Measurements from ENCODE around the gene ARPP21.

Gene ARPP21

GRCh38 chr3:35677797-35678196 lies 38.5 kb downstream of the ARPP21 start:
- DNase-seq = no peak

GRCh38 chr3:35678643-35679161 lies 39.4 kb downstream of the ARPP21 start:
- no peak for DNase-seq

DNA sequence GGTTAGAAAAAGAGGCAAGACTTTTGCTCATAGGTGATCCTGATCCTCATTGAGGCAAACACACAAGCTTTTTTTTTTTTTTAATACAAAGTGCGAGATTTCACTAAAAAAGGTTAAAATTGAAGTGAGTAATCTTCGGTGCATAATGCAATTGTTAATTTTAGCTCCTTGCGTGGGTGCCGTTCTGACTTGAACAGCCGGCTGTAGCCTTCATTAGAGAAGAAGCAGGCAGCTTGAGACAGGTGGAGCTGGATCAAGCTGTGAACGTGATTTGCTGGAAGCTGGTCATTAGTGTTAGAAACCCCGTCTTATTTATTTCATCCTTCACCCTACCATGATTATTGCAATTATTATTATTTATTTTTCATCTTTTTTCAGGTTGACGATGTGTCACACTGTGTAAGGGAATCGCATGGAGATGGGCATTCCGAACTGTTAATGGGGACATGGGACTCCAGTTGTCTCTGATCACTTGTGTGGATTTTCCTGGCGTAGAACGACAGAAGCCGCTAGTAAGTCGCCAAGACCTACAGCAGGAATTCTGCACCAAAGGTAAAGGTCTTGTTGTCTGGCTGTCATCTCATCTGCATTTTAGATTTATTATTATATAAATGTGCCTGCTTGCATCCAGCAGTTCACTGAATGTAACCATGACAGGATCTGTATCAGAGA lies 40.2 kb downstream of the ARPP21 start:
- no peak for DNase-seq

GRCh38 chr3:35680866-35681650 lies 41.7 kb downstream of the ARPP21 start:
- DNase-seq = no peak

DNA sequence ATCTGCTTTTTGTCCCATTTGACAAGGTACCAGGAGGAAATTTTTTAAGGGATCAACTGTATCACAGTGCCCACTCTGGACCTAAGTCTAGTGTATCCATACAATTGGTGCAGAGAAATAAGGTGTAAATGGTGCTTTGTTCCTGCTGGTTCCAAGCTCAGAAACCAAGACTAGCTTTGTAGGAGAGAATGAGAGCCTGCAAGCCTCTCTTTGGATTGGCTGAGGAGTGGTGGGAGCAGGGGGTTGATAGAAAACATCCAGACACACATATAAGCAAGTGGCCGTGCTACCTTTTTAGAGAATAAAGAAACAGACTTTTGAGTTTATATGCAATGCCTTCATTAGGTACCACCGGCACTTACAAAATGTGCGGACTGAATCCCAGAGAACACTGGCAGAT lies 45.8 kb downstream of the ARPP21 start:
- DNase-seq = no peak

- no peak for DNase-seq
Measured at GRCh38 chr3:35688826-35689225, 49.5 kb downstream of the ARPP21 start.

- no peak for DNase-seq
Measured at GRCh38 chr3:35690271-35690670, 50.9 kb downstream of the ARPP21 start.

GRCh38 chr3:35705904-35706303 lies 66.6 kb downstream of the ARPP21 start:
- no peak for DNase-seq

GRCh38 chr3:35707904-35708303 lies 68.6 kb downstream of the ARPP21 start:
- DNase-seq = no peak

DNA sequence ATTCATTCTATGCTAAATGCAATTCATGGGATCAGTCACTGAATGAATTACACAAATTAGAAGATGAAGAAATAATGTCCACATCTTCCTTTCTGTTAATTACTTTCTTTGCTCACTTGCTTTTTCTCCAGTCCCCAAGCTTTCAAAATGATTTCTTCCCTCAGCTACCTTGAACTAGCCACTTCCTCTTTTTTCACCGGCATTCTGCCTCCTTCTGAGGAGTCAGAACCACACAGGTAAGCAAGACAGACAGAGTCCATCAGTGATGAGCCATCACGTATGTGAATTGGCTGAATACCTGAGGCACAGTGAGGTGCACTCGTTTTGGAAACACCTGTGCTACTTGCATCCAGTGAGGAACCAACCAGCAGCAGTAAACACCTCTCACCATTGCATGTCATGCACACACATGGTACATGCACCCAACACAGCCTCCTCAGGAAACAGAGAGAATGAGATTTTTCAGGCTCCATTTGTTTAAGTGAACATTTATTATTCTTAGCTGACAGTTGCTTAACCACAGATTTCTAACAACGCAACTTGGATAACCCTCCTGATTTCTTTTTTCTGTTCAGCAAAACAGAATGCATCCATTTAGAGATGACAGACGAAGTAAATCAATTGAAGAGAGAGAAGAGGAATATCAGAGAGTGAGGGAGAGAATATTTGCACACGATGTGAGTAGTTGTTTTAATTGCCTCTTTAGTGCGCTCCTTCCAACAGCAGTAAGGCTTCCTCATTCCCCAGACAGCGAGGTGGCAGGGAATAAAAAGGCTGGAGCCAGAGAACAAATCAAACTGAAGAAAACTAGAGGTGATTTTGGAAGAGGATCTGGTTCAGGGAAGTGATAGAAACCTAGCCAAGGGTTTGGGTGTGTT lies 69.3 kb downstream of the ARPP21 start:
- DNase-seq = no peak

DNA sequence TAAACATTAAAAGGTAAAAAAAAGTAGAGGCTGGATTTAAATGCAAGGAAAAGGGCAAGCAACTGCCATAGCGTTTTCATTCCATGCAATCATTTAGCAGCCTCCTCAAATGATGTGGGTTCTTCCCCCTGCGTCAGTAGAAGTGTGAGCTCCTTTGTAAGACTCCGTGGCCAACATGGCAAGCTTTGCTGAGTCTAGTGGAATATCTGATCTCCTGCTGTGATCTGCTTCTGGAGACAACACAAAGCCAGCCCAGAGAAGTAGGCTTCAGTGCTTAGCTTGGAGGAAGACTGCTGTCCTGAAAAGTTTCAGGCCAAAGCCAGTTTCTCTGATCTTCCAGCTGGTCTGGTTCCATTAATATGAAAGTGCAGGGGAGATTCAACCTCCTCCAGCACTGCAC lies 70.4 kb downstream of the ARPP21 start:
- DNase-seq = no peak

GRCh38 chr3:35710554-35710953 lies 71.2 kb downstream of the ARPP21 start:
- DNase-seq = no peak

DNA sequence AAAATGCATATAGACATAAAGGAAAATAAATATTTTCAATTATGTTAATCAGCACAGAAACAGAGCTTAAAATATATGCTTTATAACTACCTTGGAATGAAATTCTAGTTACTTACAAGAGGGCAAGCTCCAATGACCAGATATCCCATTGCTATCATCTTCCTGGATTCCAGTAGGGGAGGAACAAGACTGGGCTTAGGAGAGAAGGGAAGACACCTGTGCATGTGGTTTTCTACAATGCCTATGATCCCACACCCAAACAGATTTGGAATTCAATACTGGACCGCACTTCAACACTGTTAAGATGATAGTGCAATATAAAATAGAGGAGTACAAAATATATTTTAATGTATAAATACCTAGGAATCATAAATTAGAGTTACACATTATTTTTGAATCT lies 79.6 kb downstream of the ARPP21 start:
- no peak for DNase-seq

- DNase-seq = no peak
Measured at GRCh38 chr3:35721628-35722027, 82.3 kb downstream of the ARPP21 start.

- no peak for DNase-seq
Measured at GRCh38 chr3:35722902-35723301, 83.6 kb downstream of the ARPP21 start.

GRCh38 chr3:35723480-35724097 lies 84.3 kb downstream of the ARPP21 start:
- no peak for DNase-seq

DNA sequence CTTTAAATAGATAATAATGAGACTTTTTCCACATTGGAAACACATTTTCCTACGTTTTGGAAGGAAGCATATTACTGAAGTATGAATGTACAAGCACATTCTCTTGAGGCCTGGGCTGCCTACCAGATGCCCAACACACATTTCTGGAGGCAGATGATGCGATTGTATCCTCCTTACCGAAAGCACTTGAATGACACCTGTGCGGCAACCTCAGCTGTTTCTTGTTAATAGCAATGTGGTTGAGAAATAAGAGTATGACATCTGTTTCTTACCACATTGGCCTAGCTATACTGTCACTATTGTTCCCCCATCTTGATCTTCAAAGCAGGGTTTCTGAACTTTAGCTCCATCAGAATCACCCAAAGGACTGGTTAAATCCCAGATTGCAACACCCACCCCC lies 84.8 kb downstream of the ARPP21 start:
- no peak for DNase-seq

GRCh38 chr3:35727179-35727578 lies 87.9 kb downstream of the ARPP21 start:
- no peak for DNase-seq

DNA sequence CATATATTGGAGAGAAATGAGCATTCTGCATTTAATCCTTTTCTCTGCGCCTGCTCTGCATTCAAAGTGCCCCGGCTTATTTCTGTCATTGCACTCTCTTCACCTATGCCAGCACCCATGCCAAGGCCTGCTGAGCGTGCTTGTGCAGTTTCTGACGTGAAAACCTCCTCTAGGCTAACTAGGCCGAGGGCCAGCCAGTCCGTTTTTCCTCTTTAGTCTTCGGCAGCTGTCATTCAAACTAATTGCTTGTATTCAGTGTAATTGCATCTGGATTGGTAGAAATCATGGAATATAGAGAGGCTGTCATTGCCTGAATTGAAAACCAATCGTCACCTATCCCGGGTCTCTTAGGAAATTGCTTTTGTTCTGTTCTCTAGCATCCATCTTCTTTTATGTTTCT lies 94.0 kb downstream of the ARPP21 start:
- DNase-seq = no peak

GRCh38 chr3:35733864-35734263 lies 94.5 kb downstream of the ARPP21 start:
- no peak for DNase-seq

GRCh38 chr3:35737080-35737479 lies 97.8 kb downstream of the ARPP21 start:
- DNase-seq = no peak

- DNase-seq = no peak
Measured at GRCh38 chr3:35737527-35737926, 98.2 kb downstream of the ARPP21 start.
